Measurements from ENCODE around the gene SH3GLB2.
"Not testable (repeated sequence)": the region's sequence is repeated elsewhere in the genome, so short reads cannot be mapped to it uniquely, and the experiment has no call there.

Gene SH3GLB2

DNA sequence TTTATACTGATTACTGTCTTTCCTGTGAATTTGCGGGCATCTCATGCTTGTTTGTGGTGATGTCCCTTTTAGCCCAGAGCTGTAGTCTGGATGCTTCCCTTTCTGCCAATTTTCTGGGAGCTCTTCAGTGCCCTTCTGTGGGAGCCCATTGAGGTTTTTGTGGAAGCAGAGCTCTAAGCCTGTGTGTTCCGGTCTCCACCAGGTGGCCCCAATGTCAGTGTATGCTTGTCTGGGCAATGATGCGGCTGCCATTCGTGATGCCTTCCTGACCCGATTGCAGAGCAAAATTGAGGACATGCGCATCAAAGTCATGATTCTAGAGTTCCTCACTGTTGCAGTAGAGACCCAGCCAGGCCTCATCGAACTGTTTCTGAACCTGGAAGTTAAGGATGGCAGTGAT is 35.1 kb downstream of the SH3GLB2 start:
- DNase-seq = no peak

DNA sequence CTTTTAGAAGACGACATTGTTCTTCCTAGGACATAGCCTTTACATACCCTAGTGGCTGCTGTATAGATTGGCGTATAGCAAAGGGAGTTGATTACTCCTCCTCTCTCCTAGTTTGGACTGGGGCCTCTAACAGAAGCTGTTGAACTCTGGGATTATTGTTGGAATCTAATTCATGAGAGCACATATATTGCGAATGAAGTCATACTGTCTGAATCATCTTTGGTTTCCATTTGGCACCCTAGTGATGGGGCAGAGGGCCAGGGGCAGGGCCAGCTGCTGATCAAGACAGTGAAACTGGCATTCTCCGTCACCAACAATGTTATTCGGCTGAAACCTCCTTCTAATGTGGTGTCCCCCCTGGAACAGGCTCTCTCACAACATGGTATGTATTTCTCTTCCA is 40.3 kb downstream of the SH3GLB2 start:
- DNase-seq = no peak

GRCh38 chr9:128986671-128987070 is 41.5 kb downstream of the SH3GLB2 start:
- no peak for DNase-seq

DNA sequence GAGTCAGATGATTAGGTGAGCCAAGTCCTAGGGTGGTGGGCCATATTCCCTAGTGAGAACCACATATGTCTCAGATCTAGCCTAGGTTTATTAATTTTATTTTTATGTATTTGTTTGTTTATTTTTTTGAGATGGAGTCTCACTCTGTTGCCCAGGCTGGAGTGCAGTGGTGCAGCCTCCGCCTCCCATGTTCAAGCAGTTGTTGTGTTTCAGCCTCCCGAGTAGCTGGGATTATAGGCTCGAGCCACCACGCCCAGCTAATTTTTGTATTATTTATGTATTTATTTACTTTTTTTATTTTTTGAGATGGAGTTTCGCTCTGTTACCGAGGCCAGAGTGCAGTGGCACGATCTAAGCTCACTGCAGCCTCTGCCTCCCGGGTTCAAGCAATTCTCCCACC is 44.6 kb downstream of the SH3GLB2 start:
- DNase-seq = no peak

- DNase-seq = no peak
These were observed 49.0 kb downstream of the SH3GLB2 start for GRCh38 chr9:128979111-128979510.

DNA sequence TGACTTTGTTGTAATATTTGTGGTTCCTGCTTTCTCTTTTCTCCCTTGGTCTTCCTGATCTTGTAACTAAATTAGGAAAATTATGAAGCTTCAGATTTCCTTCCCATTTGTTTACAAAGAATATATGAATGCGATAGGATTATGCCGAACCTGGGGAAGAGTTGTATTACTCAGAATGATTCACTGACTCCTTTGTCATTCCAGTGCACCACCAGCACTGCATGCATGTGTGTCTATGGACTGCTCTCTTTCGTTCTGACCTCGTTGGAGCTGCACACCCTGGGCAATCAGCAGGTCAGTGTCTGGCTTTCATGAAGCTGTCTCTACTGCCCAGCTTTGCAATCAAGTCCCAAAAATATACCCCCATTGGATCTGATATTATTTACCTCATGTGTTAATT is 55.2 kb downstream of the SH3GLB2 start:
- no peak for DNase-seq

- DNase-seq = no peak
These were observed 58.6 kb downstream of the SH3GLB2 start for GRCh38 chr9:128969491-128969890.

- DNase-seq = not testable (repeated sequence)
These were observed 66.7 kb downstream of the SH3GLB2 start for GRCh38 chr9:128961403-128961802.

Data from NCI-H2029 treated with DMSO at 0.1 percent for 48 hours (cell line).